Ishikawa (cell line): ENCODE measurements around the gene NFIB.

Experiments
- CEBPB ChIP-seq: IDR thresholded peaks from 2 replicates; pipeline ENCODE4 v1.6.1; 2012
- CREB1 ChIP-seq: IDR thresholded peaks from 2 replicates; pipeline ENCODE4 v1.6.1; 2012; ENCODE audit warnings: low read depth
- RAD21 ChIP-seq: IDR thresholded peaks from 2 replicates; pipeline ENCODE4 v1.6.1; 2012; ENCODE audit warnings: low read depth
- TAF1 ChIP-seq: IDR thresholded peaks from 2 replicates; pipeline ENCODE4 v1.6.1; 2012; ENCODE audit warnings: low read depth, mild to moderate bottlenecking
- YY1 ChIP-seq: IDR thresholded peaks from 2 replicates; pipeline ENCODE4 v1.6.1; 2012; ENCODE audit warnings: low read depth
- TF ChIP-seq, protein P1 (sequence below): IDR thresholded peaks from 2 replicates; pipeline ENCODE4 v1.6.1; 2012; ENCODE audit warnings: low read depth, mild to moderate bottlenecking
- TF ChIP-seq, protein P2 (sequence below): IDR thresholded peaks from 2 replicates; pipeline ENCODE4 v1.6.1; 2012

DNA sequence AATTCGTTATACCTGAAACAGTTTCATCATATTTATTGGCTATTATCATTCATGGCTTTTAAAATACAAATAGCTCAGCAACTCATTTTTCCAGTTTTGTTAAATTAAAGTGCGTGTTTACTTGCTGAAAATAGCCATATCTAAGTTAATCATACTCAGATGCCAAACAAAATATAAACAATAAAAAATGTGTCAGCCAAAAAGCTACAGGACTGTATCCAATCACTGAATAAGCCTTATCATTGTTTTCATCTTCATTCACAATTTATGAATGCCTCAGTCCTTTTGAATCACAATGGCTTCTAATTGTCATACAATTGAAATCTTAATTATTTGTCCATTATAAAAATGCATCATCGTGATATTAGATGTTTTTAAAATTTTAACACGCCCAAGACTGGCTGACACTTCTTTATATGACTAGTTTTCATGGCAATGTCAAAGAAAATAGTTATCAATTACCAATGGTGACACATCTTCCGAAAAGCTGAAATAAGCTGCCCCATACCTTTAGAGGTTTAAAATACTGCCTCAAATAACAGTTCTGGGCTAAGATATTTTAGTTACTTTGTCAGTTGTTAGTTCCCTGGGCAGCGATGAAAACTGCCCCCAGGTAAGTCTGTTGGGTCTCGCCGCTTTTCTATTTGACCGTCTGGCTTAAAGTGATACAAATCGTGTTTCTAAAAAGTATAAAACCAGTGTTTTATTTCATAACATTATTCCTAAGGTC is 1.8 kb downstream of the NFIB start:
- TF ChIP-seq, protein P1, sequence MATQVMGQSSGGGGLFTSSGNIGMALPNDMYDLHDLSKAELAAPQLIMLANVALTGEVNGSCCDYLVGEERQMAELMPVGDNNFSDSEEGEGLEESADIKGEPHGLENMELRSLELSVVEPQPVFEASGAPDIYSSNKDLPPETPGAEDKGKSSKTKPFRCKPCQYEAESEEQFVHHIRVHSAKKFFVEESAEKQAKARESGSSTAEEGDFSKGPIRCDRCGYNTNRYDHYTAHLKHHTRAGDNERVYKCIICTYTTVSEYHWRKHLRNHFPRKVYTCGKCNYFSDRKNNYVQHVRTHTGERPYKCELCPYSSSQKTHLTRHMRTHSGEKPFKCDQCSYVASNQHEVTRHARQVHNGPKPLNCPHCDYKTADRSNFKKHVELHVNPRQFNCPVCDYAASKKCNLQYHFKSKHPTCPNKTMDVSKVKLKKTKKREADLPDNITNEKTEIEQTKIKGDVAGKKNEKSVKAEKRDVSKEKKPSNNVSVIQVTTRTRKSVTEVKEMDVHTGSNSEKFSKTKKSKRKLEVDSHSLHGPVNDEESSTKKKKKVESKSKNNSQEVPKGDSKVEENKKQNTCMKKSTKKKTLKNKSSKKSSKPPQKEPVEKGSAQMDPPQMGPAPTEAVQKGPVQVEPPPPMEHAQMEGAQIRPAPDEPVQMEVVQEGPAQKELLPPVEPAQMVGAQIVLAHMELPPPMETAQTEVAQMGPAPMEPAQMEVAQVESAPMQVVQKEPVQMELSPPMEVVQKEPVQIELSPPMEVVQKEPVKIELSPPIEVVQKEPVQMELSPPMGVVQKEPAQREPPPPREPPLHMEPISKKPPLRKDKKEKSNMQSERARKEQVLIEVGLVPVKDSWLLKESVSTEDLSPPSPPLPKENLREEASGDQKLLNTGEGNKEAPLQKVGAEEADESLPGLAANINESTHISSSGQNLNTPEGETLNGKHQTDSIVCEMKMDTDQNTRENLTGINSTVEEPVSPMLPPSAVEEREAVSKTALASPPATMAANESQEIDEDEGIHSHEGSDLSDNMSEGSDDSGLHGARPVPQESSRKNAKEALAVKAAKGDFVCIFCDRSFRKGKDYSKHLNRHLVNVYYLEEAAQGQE, result no peak
- TF ChIP-seq CREB1 (no peak), RAD21 (no peak), YY1 (no peak), CEBPB (no peak), TAF1 (no peak)
- TF ChIP-seq, protein P2, sequence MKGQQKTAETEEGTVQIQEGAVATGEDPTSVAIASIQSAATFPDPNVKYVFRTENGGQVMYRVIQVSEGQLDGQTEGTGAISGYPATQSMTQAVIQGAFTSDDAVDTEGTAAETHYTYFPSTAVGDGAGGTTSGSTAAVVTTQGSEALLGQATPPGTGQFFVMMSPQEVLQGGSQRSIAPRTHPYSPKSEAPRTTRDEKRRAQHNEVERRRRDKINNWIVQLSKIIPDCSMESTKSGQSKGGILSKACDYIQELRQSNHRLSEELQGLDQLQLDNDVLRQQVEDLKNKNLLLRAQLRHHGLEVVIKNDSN, result no peak
